ENCODE data around the gene PRRT2. TPM values are rescaled to one million over a fixed set of nuclear protein-coding genes. Genes with fewer than 3 reads are reported as not detected.
A peak's percentile ranks its signal among the peaks of the same experiment; 100 is the strongest.

Gene PRRT2
- total RNA-seq, 4 donors from 2014 or later: 1.1 to 3.6 (median 1.4) TPM; not detected in 1

- no peak for DNase-seq (ENCODE audit: low spot score in 2 of 2)
These were observed 1.9 kb downstream of the PRRT2 start for GRCh38 chr16:29813644-29814562.

GRCh38 chr16:29814592-29814991 is 2.6 kb downstream of the PRRT2 start:
- intact Hi-C loops (cut with DNase I; ENCODE audit: low total_unique reads): no loop called here
- DNase-seq (ENCODE audit: low spot score in 2 of 2): no peak
- no peak overlapping the region for H3K4me3 ChIP-seq (ENCODE audit: low read depth, poor library complexity, severe bottlenecking)
- no peak for TF ChIP-seq CTCF (IDR thresholded peaks at IDR 0.05)
- no peak for TF ChIP-seq POLR2A (IDR thresholded peaks at IDR 0.05)
- WGBS, 2 donors: 84 to 87% methylated on average over 5 of the region's 5 CpGs

More at GRCh38 chr16:29813644-29814562, 1.9 kb downstream of the PRRT2 start:
- TF ChIP-seq CTCF (IDR thresholded peaks at IDR 0.05): no peak
- no peak for TF ChIP-seq POLR2A (IDR thresholded peaks at IDR 0.05)
- no peak overlapping the region for H3K4me3 ChIP-seq (ENCODE audit: low read depth, poor library complexity, severe bottlenecking)
- intact Hi-C loops (cut with DNase I; ENCODE audit: low total_unique reads): no loop called here
- WGBS, 2 donors: 79 to 81% methylated on average over 24 of the region's 24 CpGs

GRCh38 chr16:29815032-29815721 is 3.2 kb downstream of the PRRT2 start:
- DNase-seq (ENCODE audit: low spot score in 2 of 2): peak in 1 of 2 donors; percentile 92
- intact Hi-C loops (cut with DNase I; ENCODE audit: low total_unique reads): no loop called here
- 4 to 8% methylated on average over 39 of the region's 39 CpGs for WGBS, 2 donors
- no peak overlapping the region for H3K4me3 ChIP-seq (ENCODE audit: low read depth, poor library complexity, severe bottlenecking)
- TF ChIP-seq CTCF (IDR thresholded peaks at IDR 0.05): no peak
- no peak for TF ChIP-seq POLR2A (IDR thresholded peaks at IDR 0.05)

- WGBS, 2 donors: 0% methylated on average over 42 to 66 of the region's 70 CpGs
- TF ChIP-seq POLR2A (IDR thresholded peaks at IDR 0.05) (no peak), CTCF (IDR thresholded peaks at IDR 0.05) (peak in 1 of 3 donors; percentile 79)
- DNase-seq (ENCODE audit: low spot score in 2 of 2): peak; percentile 99 to 100
- intact Hi-C loops (cut with DNase I; ENCODE audit: low total_unique reads): no loop called here
- peak within 1 kb of the TSS; percentile 84 for H3K4me3 ChIP-seq (ENCODE audit: low read depth, poor library complexity, severe bottlenecking)
These were observed 4.0 kb downstream of the PRRT2 start, which contains the start of gene PAGR1 for GRCh38 chr16:29815793-29816693. PAGR1 (plus strand) TSS chr16:29816152; CDS start chr16:29816526, 374 bp downstream.

GRCh38 chr16:29816694-29817441 is 4.9 kb downstream of the PRRT2 start:
- intact Hi-C loops (cut with DNase I; ENCODE audit: low total_unique reads): no loop called here
- peak in 1 of 2 donors; percentile 93 for DNase-seq (ENCODE audit: low spot score in 2 of 2)
- H3K4me3 ChIP-seq (ENCODE audit: low read depth, poor library complexity, severe bottlenecking): peak overlapping the region; percentile 84
- TF ChIP-seq POLR2A (IDR thresholded peaks at IDR 0.05) (no peak), CTCF (IDR thresholded peaks at IDR 0.05) (no peak)
- 1 to 3% methylated on average over 37 of the region's 37 CpGs for WGBS, 2 donors

Data from lower leg skin (tissue), 4 donors.